B cell (primary cell): Measurements from ENCODE around the gene EP300.

Experiments used
- CTCF ChIP-seq: fragments of 200-600 bp; IDR thresholded peaks from one replicate; pipeline ENCODE4 v1.8.0; 2022; ENCODE audit warnings: antibody characterized with exemption, mild to moderate bottlenecking
- EZH2 ChIP-seq: IDR thresholded peaks from 2 replicates; pipeline ENCODE4 v1.6.1; 2012; ENCODE audit warnings: borderline replicate concordance, low read depth, mild to moderate bottlenecking, moderate library complexity, low read length; ENCODE audit not compliant: insufficient read depth, poor library complexity, severe bottlenecking

GRCh38 chr22:41215926-41216325, 123.5 kb downstream of the EP300 start:
- TF ChIP-seq CTCF (no peak), EZH2 (no peak)
